Large intestine (tissue), 3 donors: ENCODE data around the gene FBXO41. TPM values are rescaled to one million over a fixed set of nuclear protein-coding genes. Genes with fewer than 3 reads are reported as not detected.
A peak's percentile ranks its signal among the peaks of the same experiment; 100 is the strongest.

ENCODE experiments used
- DNase-seq, 2 donors: peaks; one replicate each; pipeline versions ENCODE4 v3.0.0 to v3.0.0-alpha.2; 2013
- H3K27ac ChIP-seq: one replicate; pipeline ENCODE4 v1.5.1; 2013; ENCODE audit warnings: low read length
- H3K27me3 ChIP-seq: 2 replicates; pipeline ENCODE4 v1.6.1; 2013; ENCODE audit warnings: low read length; ENCODE audit not compliant: control insufficient read depth, insufficient read depth
- H3K36me3 ChIP-seq: 2 replicates; pipeline ENCODE4 v1.6.1; 2013; ENCODE audit warnings: low read length; ENCODE audit not compliant: control insufficient read depth, insufficient read depth
- H3K4me1 ChIP-seq: one replicate; pipeline ENCODE4 v1.6.1; 2013; ENCODE audit warnings: low read length; ENCODE audit not compliant: control insufficient read depth, insufficient read depth
- H3K4me3 ChIP-seq: one replicate; pipeline ENCODE4 v1.5.1; 2013; ENCODE audit warnings: low read length
- H3K9me3 ChIP-seq: one replicate; pipeline ENCODE4 v1.6.1; 2013; ENCODE audit warnings: mild to moderate bottlenecking, low read depth, low read length, moderate library complexity; ENCODE audit not compliant: control insufficient read depth
- WGBS: methylation state at CpG from one replicate; pipeline ENCODE4 v1.1.5; 2013; ENCODE audit warnings: low lambda C conversion rate; ENCODE audit not compliant: insufficient coverage; 5-methylcytosine and 5-hydroxymethylcytosine counted together
- polyA plus RNA-seq: library from polyadenylated mRNA; unstranded; fragments of 120-200 nt; gene quantifications from one replicate; pipeline ENCODE4 v1.2.1, GENCODE V29; 2013

Gene FBXO41
- polyA plus RNA-seq, 1 donor = 2.4 TPM

- Histone ChIP-seq H3K4me3 (no peak overlapping the region), H3K36me3 (no peaks in the 10 kb centered on the region), H3K27me3 (peaks cover 90% of the 10 kb centered on the region), H3K9me3 (peaks cover 17% of the 10 kb centered on the region), H3K4me1 (peaks cover 7% of the 10 kb centered on the region), H3K27ac (no peak overlapping the region)
- no peak for DNase-seq
Measured at GRCh38 chr2:73289304-73289703, 5.0 kb upstream of the FBXO41 start.

GRCh38 chr2:73286134-73286655 is 1.9 kb upstream of the FBXO41 start:
- no CpG with 5 or more reads among the region's 3 CpGs for WGBS
- no peak for DNase-seq
- H3K4me1 ChIP-seq = peaks cover 4% of the 10 kb centered on the region
- H3K36me3 ChIP-seq = no peaks in the 10 kb centered on the region
- H3K9me3 ChIP-seq = no peaks in the 10 kb centered on the region
- H3K4me3 ChIP-seq = no peak overlapping the region
- H3K27ac ChIP-seq = no peak overlapping the region
- peaks cover 73% of the 10 kb centered on the region for H3K27me3 ChIP-seq

- no peaks in the 10 kb centered on the region for H3K9me3 ChIP-seq
- H3K27me3 ChIP-seq = peaks cover 63% of the 10 kb centered on the region
- no peaks in the 10 kb centered on the region for H3K36me3 ChIP-seq
- no peak overlapping the region for H3K4me3 ChIP-seq
- WGBS = 80% methylated on average over 1 of the region's 5 CpGs
- DNase-seq = no peak
- peaks cover 4% of the 10 kb centered on the region for H3K4me1 ChIP-seq
- H3K27ac ChIP-seq = no peak overlapping the region
Measured at GRCh38 chr2:73285159-73285739, 971 bp upstream of the FBXO41 start.

DNA sequence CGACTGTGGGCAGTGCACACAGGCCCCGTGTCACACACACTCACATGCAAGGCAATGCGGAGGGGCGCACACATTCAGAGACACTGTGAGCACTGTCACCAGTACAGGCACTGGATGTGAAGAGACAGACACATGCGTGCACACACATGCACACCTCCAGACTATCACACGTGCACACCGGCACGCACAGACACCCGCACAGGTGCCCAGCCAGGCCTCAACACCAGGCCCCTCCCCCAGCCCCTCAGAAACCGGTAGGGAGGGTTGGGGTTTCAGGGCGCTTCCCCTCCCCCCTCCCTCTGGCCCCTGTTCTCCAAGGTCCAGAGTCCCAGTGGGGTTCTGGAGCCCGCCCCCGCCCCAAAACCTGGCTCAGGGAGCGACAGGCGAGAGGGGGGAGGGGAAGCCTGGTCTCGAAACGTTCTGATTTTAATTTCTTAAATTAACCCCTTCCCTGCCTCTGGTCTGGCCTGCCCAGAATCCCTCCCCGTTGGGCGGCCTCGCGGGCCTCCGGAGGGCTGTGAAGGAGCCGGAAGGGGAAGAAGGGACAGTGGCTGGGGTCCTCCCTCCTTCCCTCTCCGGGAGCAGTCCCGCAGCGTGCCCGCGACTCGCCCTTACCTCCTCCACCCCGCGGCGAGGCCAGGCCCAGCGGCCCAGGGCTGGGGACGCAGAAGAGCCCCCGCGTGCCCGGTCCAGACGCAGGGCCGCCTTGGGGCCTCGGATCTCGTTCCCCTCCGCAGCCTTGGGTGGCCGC is 558 bp downstream of the FBXO41 start:
- peak in 1 of 2 donors; percentile 17 for DNase-seq
- peaks cover 50% of the 10 kb centered on the region for H3K27me3 ChIP-seq

DNA sequence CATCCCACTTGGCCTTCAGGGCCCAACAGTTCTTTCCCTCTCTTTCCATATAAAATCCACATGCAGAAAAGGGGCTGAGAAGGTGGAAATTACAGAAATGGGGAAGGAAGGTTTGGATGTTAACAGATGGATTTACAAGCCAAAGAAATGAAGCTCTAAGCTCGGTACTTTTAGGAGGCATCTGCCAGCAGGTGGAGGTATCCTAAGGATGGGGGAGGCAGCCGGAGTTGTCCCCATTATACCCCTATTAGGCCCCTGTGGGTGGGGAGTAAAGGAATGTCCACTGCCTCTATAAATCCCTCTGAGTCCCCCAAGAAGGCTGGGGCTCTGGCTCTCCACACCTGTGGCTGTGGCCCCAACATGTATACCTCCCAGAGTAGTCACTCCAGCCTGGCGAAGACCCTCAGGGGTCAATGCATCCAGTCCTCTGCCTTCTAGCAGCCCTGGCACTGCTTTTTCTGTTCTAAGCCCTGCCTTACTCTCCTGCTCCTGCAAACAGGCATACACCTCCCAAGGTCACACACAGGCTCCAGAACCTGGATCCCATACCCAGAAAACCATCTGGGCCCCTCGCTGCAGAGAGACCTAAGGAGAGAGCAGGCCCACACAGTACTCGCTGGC is 1.2 kb downstream of the FBXO41 start:
- no peak for DNase-seq
- no peaks in the 10 kb centered on the region for H3K36me3 ChIP-seq
- no CpG with 5 or more reads among the region's 5 CpGs for WGBS
- H3K4me1 ChIP-seq = peaks cover 4% of the 10 kb centered on the region
- no peaks in the 10 kb centered on the region for H3K9me3 ChIP-seq
- H3K27me3 ChIP-seq = peaks cover 45% of the 10 kb centered on the region
- H3K4me3 ChIP-seq = peak overlapping the region; percentile 38
- H3K27ac ChIP-seq = no peak overlapping the region

More for the DNA sequence above, 558 bp downstream of the FBXO41 start:
- Histone ChIP-seq H3K4me1 (peaks cover 4% of the 10 kb centered on the region), H3K4me3 (peak overlapping the region; percentile 38), H3K27ac (no peak overlapping the region), H3K36me3 (no peaks in the 10 kb centered on the region), H3K9me3 (no peaks in the 10 kb centered on the region)
- no CpG with 5 or more reads among the region's 43 CpGs for WGBS

DNA sequence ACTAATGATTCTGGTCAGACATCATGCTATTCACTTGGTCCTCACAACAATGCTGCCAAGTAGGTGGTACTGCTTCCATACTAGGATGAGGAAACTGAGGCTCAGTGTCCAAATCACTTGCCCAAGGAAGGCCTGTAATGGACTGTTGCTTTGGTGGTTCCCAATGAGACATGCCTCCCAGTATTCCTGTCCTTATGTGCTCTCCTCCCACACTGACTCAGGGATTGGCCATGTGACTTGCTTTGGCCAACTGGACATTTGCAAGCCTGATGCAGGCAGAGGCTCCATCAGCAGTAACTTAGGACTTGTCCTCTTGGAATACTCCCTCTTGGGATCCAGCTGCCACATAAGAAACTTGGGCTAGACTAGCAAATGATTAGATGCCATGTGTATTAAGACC is 3.0 kb downstream of the FBXO41 start:
- Histone ChIP-seq H3K4me3 (no peak overlapping the region), H3K27me3 (peaks cover 33% of the 10 kb centered on the region), H3K36me3 (no peaks in the 10 kb centered on the region), H3K4me1 (peaks cover 4% of the 10 kb centered on the region), H3K27ac (no peak overlapping the region), H3K9me3 (no peaks in the 10 kb centered on the region)
- DNase-seq = no peak

DNA sequence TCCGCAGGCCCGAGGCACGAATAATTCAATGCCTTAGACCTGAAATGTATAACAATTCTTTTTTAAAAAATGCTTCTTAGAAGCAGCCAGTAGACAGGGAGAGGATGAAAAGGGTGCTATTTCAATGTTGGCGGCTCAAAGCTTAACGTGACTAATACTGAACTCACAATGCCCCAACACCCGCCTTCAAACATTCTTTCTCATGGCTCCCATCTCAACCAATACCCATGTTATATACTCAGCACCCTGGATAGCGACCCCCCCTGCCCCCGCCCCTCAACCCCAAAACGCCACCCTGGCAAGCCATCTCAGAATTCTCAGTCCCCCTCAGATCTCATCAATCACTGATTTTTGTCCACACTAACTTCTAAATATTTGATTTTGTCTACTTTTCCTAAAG is 4.4 kb downstream of the FBXO41 start:
- H3K27me3 ChIP-seq = peaks cover 19% of the 10 kb centered on the region
- H3K36me3 ChIP-seq = no peaks in the 10 kb centered on the region
- H3K27ac ChIP-seq = no peak overlapping the region
- 100% methylated on average over 3 of the region's 9 CpGs for WGBS
- no peak for DNase-seq
- no peaks in the 10 kb centered on the region for H3K9me3 ChIP-seq
- no peak overlapping the region for H3K4me3 ChIP-seq
- peaks cover 4% of the 10 kb centered on the region for H3K4me1 ChIP-seq

DNA sequence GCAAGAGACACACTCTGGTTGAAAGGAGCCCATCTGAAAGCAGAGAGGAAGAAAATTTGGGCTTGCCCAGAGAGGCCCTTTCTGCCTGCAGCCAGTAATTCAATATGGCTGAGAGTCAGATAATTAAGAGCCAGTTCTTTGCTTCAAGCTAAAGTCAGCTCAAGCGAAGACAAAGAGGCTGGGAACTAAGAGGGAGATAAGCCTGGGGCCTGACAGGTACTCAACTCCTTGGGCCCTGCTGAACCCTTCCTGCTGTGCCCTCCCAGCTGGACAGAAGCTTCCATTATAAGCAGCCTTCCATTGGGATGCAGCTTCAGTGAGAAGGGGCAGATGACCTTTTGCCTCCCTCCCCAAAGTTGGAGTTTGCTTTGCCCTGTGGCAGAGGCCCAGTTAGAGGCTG is 12.0 kb downstream of the FBXO41 start:
- peaks cover 5% of the 10 kb centered on the region for H3K9me3 ChIP-seq
- peaks cover 30% of the 10 kb centered on the region for H3K27me3 ChIP-seq
- peaks cover 7% of the 10 kb centered on the region for H3K4me1 ChIP-seq
- no peak overlapping the region for H3K4me3 ChIP-seq
- WGBS = no CpG with 5 or more reads among the region's 1 CpG
- no peak for DNase-seq
- no peak overlapping the region for H3K27ac ChIP-seq
- H3K36me3 ChIP-seq = no peaks in the 10 kb centered on the region

- Histone ChIP-seq H3K4me3 (peak overlapping the region; percentile 18), H3K9me3 (peaks cover 8% of the 10 kb centered on the region), H3K27ac (no peak overlapping the region), H3K36me3 (no peaks in the 10 kb centered on the region), H3K27me3 (peaks cover 33% of the 10 kb centered on the region), H3K4me1 (peaks cover 7% of the 10 kb centered on the region)
- DNase-seq = no peak
- WGBS = no CpG with 5 or more reads among the region's 22 CpGs
Measured at GRCh38 chr2:73269686-73270465, 14.4 kb downstream of the FBXO41 start.
